Kidney (tissue), 14 donors: ENCODE results near the gene PADI6. TPM values are rescaled to one million over a fixed set of nuclear protein-coding genes. Genes with fewer than 3 reads are reported as not detected.
A peak's percentile ranks its signal among the peaks of the same experiment; 100 is the strongest.

Experiments
- DNase-seq, 5 donors: peaks; one replicate each; pipeline ENCODE4 v3.0.0-alpha.2; 2013 to 2020
- FAIRE-seq: peaks from 2 replicates; lab custom pipeline; 2012; peaks lifted over from hg19 to GRCh38; lab: Jason Lieb, UNC
- H3K27ac ChIP-seq, 2 donors: one replicate each; pipeline ENCODE4 v1.7.0; 2013; ENCODE audit warnings: low read depth in 2 of 2, low read length in 2 of 2, inconsistent platforms in 1 of 2
- H3K27me3 ChIP-seq: one replicate; pipeline ENCODE4 v1.7.1; 2013; ENCODE audit warnings: low read length, inconsistent platforms; ENCODE audit not compliant: control insufficient read depth, insufficient read depth
- H3K36me3 ChIP-seq, 3 donors: one replicate each; pipeline versions ENCODE4 v1.7.0 to v1.7.1; 2013; ENCODE audit warnings: low read length in 3 of 3, control low read depth in 1 of 3, inconsistent platforms in 1 of 3; ENCODE audit not compliant: insufficient read depth in 3 of 3, control insufficient read depth in 2 of 3
- H3K4me1 ChIP-seq, 3 donors: one replicate each; pipeline versions ENCODE4 v1.7.0 to v1.7.1; 2013; ENCODE audit warnings: low read length in 3 of 3, inconsistent platforms in 1 of 3, low read depth in 1 of 3; ENCODE audit not compliant: control insufficient read depth in 2 of 3, insufficient read depth in 2 of 3
- H3K4me3 ChIP-seq, 3 donors: one replicate each; pipeline versions ENCODE4 v1.7.0 to v1.8.1; 2013; ENCODE audit warnings: low read length in 3 of 3, control low read depth in 1 of 3, inconsistent platforms in 1 of 3
- H3K9ac ChIP-seq, 3 donors: one replicate each; pipeline versions ENCODE4 v1.7.0 to v1.7.1; 2013; ENCODE audit warnings: low read length in 3 of 3, control low read depth in 1 of 3, inconsistent platforms in 1 of 3
- H3K9me3 ChIP-seq, 3 donors: one replicate each; pipeline versions ENCODE4 v1.7.0 to v1.7.1; 2013; ENCODE audit warnings: low read length in 3 of 3, control low read depth in 1 of 3, inconsistent platforms in 1 of 3; ENCODE audit not compliant: control insufficient read depth in 2 of 3, insufficient read depth in 1 of 3
- intact Hi-C: fragments of 100-400 bp; cut with DNase I; formaldehyde crosslinking; loops from one replicate; pipeline ENCODE4 v1.11.1; 2022
- polyA plus RNA-seq: library from polyadenylated mRNA; stranded (reverse); fragments of 350-450 nt; fragmentation: Illumina TruSeq; extraction: RNeasy Lipid Tissue Mini Kit (QIAGEN cat#74804); gene quantifications from one replicate; pipeline ENCODE4 v1.2.3, GENCODE V29; 2014; ENCODE audit warnings: low read depth, low replicate concordance; ENCODE audit not compliant: insufficient read depth
- total RNA-seq: library from RNA; stranded (reverse); fragmentation: NEBNext Ultra II Directional; extraction: Animal tissue kit (Norgen Biotek cat#: 25700); gene quantifications from one replicate; pipeline ENCODE4 v1.2.1, GENCODE V29; 2021
- TF ChIP-seq, protein P1 (sequence below): IDR thresholded peaks from 3 replicates; pipeline ENCODE4 v1.5.1; 2012; ENCODE audit warnings: mild to moderate bottlenecking, moderate library complexity, borderline replicate concordance; ENCODE audit not compliant: insufficient read depth; ENCODE audit errors: extremely low read depth
- donor health status: control.
- donor health status: control.
- donor health status: control.
- donor health status: control.
- donor health status: control.
- donor health status: DM: yes; HTN: yes; CAD: no.
- donor health status: Normal renal cell carcinoma (clear cell type).

PADI6 gene
- total and polyA plus RNA-seq, 2 donors from 2014 or later, result not detected

DNA sequence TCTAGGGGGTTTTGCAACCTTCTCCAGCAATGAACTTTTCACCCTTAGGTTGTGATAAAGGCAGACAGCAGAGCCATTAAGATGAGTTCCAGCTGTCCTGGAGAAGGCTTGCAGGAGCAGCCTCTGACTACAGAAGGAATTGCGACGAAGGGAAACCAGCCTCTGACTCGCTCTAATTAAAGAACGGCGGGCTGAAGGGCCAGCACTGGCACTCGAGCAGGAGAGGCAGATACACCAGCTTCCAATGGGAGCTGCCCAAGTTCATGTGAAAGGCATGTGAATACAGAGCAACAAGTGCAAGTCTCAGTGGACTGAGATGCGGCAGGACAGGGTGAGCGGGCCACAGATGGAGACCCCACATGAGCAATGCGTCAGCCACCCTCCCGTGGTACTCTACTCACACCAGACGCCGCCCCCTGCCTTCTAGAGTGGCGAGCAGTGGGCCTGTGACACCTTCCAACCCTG is 51.8 kb downstream of the PADI6 start:
- Histone ChIP-seq H3K27me3 (no peaks in the 10 kb centered on the region), H3K27ac (no peak overlapping the region), H3K9ac (no peak overlapping the region), H3K4me1 (no peaks in the 10 kb centered on the region), H3K9me3 (no peaks in the 10 kb centered on the region), H3K4me3 (no peak overlapping the region), H3K36me3 (peaks cover 8 to 32% (median 30%) of the 10 kb centered on the region in 3 donors)
- TF ChIP-seq, protein P1, sequence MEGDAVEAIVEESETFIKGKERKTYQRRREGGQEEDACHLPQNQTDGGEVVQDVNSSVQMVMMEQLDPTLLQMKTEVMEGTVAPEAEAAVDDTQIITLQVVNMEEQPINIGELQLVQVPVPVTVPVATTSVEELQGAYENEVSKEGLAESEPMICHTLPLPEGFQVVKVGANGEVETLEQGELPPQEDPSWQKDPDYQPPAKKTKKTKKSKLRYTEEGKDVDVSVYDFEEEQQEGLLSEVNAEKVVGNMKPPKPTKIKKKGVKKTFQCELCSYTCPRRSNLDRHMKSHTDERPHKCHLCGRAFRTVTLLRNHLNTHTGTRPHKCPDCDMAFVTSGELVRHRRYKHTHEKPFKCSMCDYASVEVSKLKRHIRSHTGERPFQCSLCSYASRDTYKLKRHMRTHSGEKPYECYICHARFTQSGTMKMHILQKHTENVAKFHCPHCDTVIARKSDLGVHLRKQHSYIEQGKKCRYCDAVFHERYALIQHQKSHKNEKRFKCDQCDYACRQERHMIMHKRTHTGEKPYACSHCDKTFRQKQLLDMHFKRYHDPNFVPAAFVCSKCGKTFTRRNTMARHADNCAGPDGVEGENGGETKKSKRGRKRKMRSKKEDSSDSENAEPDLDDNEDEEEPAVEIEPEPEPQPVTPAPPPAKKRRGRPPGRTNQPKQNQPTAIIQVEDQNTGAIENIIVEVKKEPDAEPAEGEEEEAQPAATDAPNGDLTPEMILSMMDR, result no peak
- FAIRE-seq, result no peak
- intact Hi-C loops, result no loop called here
- peak in 2 of 5 donors; percentile 17 to 55 for DNase-seq

DNA sequence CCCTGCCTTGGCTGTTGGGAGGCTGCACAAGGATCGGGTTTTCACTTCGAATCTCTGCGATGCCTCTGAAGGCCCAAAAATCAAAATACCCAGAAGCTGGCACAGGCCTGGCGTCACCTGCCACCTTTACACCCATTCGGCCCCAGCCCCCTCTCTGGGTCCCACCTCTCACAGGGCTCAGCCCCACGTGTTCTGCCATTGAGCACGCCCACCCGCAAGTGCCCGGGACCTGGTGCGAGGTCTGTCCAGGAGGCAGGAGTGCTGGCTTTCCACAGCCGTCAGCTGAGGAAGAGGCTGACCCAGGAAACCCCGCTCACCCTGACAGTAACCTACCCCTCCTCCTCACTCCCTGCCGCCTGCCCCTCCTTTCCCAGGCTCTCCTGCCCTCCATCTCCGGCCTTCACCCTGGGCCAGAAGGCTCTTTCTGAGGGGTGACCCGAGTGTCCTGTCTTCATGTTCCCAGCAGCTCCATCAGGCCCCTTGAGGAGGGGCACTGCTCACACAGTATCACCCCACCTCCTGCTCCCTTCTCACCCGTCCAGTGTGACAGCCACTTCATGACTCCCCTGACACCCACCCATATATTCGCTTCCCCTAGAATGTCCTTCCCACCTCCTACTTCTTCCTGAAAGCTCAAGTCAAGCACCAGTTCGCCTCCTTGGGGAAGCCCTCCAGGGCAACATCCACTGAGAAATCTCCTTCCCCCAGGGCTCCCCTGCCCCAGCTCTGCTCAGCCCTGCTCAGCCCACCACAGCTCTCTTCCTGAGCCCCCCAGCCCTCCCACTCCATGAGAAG is 54.0 kb downstream of the PADI6 start:
- H3K36me3 ChIP-seq, result peaks cover 5 to 31% (median 23%) of the 10 kb centered on the region in 3 donors
- intact Hi-C loops, result no loop called here

DNA sequence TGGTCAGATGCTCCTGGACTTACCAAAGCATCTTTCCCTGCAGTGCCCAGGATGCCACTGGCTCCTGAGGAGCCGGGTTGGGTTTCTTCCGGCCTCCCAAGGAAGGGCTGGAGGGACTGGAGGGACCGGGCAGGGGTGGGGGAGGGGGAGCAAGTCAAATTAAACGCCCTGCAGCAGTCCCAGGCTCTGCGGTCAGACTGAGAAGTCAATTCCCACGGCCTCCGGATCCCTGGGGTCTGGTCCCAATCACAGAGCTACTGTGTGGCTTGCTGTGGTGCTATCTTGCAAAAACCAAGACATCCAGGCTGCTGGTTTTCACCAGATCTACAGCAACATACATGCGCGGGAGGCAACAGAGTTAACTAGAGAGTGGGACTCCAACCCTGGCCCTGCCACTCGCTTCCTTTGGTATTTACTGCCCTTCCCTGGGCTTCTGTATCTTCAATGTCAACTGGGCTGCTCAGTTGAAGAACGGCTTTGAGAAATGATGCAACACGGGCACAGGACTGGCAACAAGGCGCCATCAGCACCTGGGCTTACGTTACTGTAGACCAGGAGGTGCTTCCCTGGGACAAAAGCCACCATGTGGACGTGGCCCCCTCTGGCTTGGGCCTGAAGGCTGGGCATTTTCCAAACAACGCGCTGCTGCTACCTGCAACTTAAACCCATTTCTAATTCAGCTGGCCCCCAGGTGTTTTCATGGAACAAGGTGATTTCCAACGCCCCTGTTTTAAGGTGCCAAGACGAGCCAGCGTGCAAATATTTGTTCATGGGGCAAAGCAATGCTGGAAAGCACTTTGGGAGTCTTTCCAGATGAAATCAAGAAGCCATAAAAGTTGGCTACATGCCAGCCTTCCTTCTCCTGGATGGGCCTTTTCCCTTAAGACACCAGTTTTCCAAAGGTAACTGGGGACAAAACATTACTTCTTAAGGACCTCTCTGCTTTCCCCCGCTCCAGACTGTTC is 56.0 kb downstream of the PADI6 start:
- Histone ChIP-seq H3K9ac (no peak overlapping the region), H3K9me3 (no peaks in the 10 kb centered on the region), H3K27me3 (no peaks in the 10 kb centered on the region), H3K27ac (no peak overlapping the region), H3K36me3 (peaks cover 5 to 24% (median 19%) of the 10 kb centered on the region in 3 donors), H3K4me3 (no peak overlapping the region), H3K4me1 (no peaks in the 10 kb centered on the region)
- TF ChIP-seq, protein P1, result no peak
- no peak for FAIRE-seq
- intact Hi-C loops, result no loop called here
- peak in 1 of 5 donors; percentile 42 for DNase-seq

More for the DNA sequence above, 54.0 kb downstream of the PADI6 start:
- DNase-seq (no peak), FAIRE-seq (no peak)
- no peak overlapping the region for H3K27ac ChIP-seq
- no peaks in the 10 kb centered on the region for H3K27me3 ChIP-seq
- H3K9ac ChIP-seq, result no peak overlapping the region
- no peak overlapping the region for H3K4me3 ChIP-seq
- TF ChIP-seq, protein P1, result no peak
- no peaks in the 10 kb centered on the region for H3K9me3 ChIP-seq
- no peaks in the 10 kb centered on the region for H3K4me1 ChIP-seq
